ENCODE measurements around the gene COL24A1.
A peak's percentile ranks its signal among the peaks of the same experiment; 100 is the strongest.
"Not testable (repeated sequence)": the region's sequence is repeated elsewhere in the genome, so short reads cannot be mapped to it uniquely, and the experiment has no call there.

The COL24A1 gene

DNA sequence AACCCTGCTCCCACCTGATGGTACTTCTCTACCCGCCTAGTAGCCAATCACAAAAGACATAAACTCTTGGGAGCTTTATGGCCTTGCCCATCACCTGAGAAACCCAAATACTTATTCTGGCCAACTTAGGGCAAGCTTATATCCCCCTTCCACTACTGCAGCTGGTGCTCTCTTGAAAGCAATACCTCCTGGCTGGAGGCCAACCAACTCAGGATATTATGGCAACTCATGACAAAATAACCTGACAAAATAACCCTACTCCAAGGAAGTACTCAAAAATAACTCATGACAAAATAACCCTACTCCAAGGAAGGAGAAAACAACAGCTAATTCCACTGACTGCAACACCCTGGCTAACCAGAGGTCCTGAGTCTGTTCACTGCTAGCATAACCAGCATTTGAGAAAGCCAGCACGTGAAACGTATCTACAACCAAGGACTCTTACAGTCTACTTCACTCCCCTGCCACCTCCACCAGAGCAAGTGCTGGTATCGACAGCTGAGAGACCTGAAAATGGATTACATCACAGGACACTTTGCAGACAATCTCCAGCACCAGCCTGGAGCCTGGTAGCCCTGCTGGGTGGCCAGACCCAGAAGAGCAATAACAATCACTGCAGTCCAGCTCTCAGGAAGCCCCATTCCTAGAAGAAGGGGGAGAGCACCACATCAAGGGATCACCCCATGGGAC, 179.9 kb downstream of the COL24A1 start:
- no peak for DNase-seq

GRCh38 chr1:85975912-85976371, 180.6 kb downstream of the COL24A1 start:
- DNase-seq = no peak

DNA sequence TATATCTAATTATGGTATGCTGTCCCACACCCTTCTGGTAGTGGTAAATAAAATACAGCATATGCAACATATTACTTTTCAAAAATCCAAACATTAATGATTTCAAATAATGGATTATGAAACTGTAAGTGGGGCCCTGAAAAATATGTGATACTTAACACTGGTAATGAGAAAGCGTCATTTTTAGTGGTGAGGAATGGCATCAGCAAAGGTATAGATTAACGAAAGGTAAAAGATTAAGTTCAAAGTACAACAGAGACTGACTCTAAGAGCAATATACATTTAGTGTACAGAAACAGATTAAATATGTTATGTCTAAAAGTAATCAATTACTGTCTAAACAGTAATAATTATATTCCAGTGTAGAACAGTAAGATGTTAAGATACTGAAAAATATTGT, 194.1 kb downstream of the COL24A1 start:
- no peak for DNase-seq

DNA sequence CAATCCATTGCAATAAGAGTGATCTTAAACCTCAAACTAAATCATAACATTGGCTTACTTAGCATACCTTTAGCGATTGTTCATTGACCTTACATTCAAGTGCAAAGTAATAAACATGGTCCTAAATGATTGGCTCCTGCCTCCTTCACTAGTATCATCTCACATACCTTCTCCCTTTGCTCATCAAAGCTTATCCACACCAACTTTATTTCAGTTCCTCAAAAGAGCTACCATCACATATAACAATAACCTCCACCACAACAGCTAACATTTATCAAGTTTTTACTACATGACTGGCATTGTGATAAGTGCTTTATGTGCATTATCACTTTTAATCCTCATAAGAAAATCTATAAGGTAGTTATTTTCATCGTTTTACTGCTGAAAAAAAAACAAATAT, 198.8 kb downstream of the COL24A1 start:
- no peak for DNase-seq

DNA sequence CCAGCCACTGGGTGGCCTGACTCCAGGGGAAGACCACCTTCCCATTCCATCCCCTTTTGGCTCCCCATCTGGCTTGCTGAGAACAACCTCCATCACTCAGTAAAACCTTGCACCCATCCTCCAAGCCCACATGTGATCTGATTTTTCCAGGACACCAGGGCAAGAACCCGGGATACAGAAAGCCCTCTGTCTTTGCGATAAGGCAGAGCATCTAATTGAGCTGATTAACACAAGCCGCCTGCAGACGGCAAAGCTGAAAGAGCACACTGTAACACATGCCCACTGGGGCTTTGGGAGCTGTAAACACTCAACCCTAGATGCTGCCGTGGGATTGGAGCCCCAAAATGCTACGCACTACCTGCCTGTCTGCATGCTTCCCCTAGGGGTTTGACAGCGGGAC, 201.4 kb downstream of the COL24A1 start:
- not testable (repeated sequence) for DNase-seq

- no peak for DNase-seq
Observed at GRCh38 chr1:85952460-85952859, 204.1 kb downstream of the COL24A1 start.

DNA sequence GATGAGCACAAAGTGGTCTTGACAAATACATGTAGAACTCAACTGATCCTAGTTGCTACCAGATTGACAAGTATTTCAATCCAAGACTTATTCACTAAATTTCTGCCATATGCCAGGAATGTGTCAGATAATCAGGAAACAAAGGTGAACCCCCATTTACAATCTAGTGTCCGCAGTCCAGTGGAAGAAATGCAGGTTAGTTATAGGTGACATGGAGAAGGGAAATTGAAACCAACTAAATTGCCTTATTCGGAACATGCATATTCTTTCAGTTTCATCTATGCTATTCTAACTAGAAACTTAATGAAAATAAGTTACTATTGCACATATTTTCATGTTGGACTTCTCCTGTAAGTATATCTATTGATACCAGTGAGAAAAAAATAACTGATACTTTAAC, 209.4 kb downstream of the COL24A1 start:
- no peak for DNase-seq

DNA sequence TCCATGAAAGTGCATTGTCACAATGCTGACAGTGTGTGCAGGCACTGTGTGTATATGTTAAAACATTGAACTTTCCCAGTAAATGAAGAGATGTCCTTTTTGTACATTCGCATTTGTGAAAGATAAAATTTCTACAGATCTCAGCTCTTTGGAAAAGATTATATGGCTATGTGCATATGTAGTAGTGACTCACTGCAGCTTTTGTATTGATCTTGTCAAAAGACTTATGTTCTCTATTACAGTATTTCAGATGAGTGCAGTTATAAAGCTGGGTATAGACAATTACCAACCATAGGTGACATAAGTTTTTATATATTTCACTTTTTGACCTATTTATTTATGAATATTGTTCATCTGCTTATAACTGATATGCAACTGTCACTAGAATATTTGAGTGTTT, 212.6 kb downstream of the COL24A1 start:
- no peak for DNase-seq

- no peak for DNase-seq
Observed at GRCh38 chr1:85943526-85943925, 213.0 kb downstream of the COL24A1 start.

- DNase-seq = no peak
Observed at GRCh38 chr1:85940656-85941306, 215.8 kb downstream of the COL24A1 start.

DNA sequence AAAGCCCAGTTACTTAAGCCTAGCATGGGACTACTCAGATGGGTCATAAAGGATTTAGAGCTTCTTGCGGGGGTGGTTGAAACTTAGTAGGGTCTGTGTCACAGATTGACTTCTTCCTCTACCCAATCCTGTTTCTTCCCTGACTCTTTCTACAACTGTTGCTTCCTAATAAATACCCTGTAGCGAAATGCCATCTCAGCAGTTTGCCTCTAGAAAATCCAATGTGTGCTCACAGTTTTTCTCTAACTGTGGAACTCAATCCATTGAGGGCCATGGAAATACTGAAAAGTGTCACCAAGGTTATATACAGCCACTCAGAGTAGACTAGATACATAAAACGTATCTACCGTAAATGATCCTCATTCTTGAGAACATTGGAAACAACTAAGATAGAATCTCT, 217.7 kb downstream of the COL24A1 start:
- no peak for DNase-seq

DNA sequence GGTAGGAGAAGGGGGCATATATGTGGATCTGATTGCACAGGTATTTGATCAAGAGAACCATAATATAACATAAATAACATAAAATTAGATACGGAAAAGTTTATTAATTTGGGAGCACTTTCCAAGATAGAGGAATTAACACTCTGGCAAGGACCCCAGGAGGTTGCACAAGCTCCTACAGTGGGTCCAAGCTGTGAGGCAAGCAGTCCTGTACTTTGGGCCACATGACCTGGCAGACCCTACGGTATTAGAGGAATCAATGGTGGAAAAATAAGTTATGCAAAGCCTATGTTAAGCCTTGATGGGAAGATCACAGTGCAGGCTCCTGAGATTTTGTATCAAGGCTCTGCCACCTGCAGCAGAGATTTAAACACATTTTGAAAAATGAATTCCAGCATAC, 220.1 kb downstream of the COL24A1 start:
- no peak for DNase-seq

GRCh38 chr1:85936057-85936456, 220.5 kb downstream of the COL24A1 start:
- DNase-seq = no peak

DNA sequence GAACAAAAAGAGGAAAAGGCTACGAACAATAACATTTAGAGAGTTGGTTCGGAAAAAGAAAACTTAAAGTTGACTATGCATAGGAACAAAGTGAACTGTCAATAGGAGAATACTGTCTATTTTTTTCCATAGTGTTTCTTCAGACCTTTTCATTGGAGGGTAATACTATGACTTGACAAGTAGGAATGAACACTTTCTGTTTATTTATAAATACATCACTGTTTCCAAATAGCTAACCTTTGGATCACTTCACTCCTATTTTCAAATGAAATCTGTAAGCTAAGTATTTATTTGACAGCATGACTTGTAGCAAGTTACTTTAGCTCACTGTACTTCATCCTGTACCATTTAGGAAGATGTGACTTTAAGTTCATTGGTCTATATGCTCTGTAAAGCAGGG, 221.3 kb downstream of the COL24A1 start:
- DNase-seq = no peak

DNA sequence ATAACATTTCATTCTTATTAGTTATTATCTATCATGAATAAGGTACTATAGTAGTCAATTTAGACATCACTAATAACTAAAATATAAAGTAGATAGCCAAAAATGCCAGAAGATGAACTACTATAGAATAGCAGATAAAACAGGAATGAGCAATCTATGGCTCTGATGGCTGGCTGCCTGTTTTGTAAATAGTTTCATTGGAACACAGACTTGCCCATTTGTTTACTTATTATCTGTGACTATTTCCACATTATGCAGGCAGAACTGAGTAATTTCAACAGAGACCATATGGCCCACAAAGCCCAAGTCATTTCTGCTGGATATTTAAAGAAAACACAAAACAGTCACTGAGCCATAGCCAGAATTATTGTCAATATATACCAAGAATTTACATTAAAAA, 222.1 kb downstream of the COL24A1 start:
- DNase-seq = no peak

DNA sequence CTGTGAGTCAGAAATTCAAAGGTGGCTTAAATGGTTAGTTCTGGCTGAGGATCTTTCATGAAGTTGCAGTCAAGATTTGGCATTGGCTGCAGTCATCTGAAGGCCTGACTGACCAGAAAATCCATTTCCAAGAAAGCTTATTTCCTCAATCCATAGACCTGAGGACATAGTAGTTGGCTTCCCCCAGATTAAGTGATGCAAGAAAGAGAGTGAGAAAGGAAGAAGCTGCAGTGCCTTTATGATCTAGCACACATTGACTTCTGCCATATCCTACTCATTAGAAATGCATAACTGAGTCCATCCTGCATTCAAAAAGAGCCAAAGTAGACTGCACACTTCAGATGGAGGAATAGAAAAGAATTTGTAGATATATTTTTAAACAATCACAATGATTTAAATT, 222.6 kb downstream of the COL24A1 start:
- no peak for DNase-seq

GRCh38 chr1:85911742-85912141, 244.8 kb downstream of the COL24A1 start:
- no peak for DNase-seq

DNA sequence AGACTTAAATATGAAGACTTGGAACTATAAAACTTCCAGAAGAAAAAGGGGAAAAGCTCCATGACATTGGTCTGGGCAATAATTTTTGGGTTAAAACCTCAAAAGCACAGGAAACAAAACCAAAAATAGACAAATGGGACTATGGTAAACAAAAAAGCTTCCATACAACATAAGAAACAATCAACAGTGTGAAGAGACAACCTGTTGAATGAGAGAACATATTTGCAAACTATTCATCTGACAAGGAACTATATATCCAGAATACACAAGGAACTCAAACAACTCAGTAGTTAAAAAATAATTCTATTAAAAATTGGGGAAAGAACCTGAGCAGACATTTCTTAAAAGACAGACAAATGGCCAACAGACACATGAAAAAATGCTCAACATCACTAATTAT, 255.7 kb downstream of the COL24A1 start:
- no peak for DNase-seq

- DNase-seq = no peak
Observed at GRCh38 chr1:85898861-85899260, 257.7 kb downstream of the COL24A1 start.

GRCh38 chr1:85894651-85895050, 261.9 kb downstream of the COL24A1 start:
- DNase-seq = peak; percentile 14

- DNase-seq = no peak
Observed at GRCh38 chr1:85892366-85892765, 264.2 kb downstream of the COL24A1 start.

GRCh38 chr1:85889870-85890269, 266.7 kb downstream of the COL24A1 start:
- DNase-seq = no peak

- no peak for DNase-seq
Observed at GRCh38 chr1:85888921-85889320, 267.7 kb downstream of the COL24A1 start.

DNA sequence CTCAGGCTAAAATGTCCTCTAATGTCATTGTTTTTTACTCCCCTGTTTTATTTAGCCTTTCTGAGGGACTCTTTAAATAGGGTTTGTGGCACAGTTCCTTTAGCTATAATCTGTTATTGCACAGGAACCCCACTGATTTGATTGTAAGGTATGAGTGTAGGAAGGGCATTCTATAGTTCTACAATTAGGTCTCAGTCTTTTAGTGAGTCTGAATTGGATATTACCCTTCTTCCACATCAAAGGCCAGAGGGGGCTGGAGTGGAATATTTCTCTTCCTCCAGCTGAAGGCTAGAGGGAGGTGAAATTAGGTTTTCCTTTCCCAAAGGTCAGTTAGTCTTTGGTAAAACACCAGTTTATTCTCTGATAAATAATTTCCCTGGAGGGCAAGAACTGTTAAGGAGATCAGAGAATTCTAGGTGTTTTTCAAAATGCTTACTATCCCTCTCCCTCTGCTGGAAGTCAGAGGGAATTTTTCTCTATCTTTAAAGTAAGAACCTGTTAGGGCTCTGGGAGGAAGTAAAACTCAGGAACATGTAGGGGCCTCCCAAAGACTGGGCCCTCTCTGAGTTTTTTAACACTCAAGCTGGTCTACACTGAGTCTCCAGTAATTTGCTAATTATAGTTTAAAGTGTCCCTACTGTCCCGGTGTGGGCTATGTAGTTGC, 272.1 kb downstream of the COL24A1 start:
- DNase-seq = no peak

All from activated CD4-positive, alpha-beta T cell treated with anti-CD3 and anti-CD28 coated beads for 48 hours (primary cell).